A549 (cell line): Measurements from ENCODE around the gene NFATC2.

Experiments
- CTCF ChIP-seq: fragments of >200 bp; sonication (Bioruptor Twin); formaldehyde crosslinking; IDR thresholded peaks from 3 replicates; pipeline ENCODE4 v1.5.1; 2016
- HDAC2 ChIP-seq: fragments of 200-600 bp; sonication (generic); IDR thresholded peaks from 2 replicates; pipeline ENCODE4 v1.6.1; 2016
- POLR2A ChIP-seq: IDR thresholded peaks from 2 replicates; pipeline ENCODE4 v1.6.1; 2012; ENCODE audit warnings: mild to moderate bottlenecking, low read length
- RAD21 ChIP-seq, 2 experiments: fragments of >200 bp in 1 of 2; sonication (Bioruptor Twin) in 1 of 2; formaldehyde crosslinking in 1 of 2; IDR thresholded peaks in 1 of 2; conservative IDR thresholded peaks in 1 of 2; 2 replicates in 1 of 2; 3 replicates in 1 of 2; pipeline ENCODE4 v1.6.1; 2012 to 2018; ENCODE audit warnings: inconsistent platforms in 1 of 2
- ZSCAN20 ChIP-seq: fragments of 250-450 bp; sonication (Bioruptor Pico); IDR thresholded peaks from 2 replicates; pipeline ENCODE4 v1.8.0; 2022; ENCODE audit warnings: mild to moderate bottlenecking, moderate library complexity

GRCh38 chr20:51565298-51566144 lies 23.0 kb upstream of the NFATC2 start:
- no peak for TF ChIP-seq RAD21 (conservative IDR thresholded peaks at IDR 0.05 in 1 of 2, IDR thresholded peaks at IDR 0.05 in 1 of 2)
- 0 out of 2 replicates have a peak, but pooled peaks have one; percentile 48 for TF ChIP-seq HDAC2
- no peak for TF ChIP-seq ZSCAN20 (CRISPR knock-in tag)
- no peak for TF ChIP-seq CTCF
- TF ChIP-seq POLR2A, result no peak
